Amniotic epithelial cell (primary cell): Measurements from ENCODE around the gene SVIP.

Source experiments
- DNase-seq: peaks from one replicate; pipeline ENCODE4 v3.0.0-alpha.2; 2010; ENCODE audit warnings: low read depth

SVIP gene

DNA sequence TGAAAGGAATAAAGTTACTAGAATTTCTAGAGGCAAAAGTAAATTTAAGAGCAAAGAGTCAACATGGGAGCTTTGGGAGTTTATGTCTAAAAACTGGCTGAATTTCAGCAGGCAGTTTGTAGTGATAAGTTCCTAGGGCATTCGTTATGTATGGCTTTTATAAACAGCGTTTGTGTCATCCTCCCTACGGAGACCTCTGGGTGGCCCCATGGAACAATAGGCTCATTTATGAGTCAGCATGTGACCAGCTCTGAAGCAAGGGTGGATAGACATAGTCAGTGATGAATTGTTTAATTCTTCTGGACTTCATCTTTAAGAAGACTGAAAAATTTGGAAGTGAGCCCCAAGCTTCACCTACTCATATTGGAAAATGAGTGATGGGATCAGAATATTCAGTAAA, 37.1 kb downstream of the SVIP start:
- DNase-seq, result peak; percentile 7

DNA sequence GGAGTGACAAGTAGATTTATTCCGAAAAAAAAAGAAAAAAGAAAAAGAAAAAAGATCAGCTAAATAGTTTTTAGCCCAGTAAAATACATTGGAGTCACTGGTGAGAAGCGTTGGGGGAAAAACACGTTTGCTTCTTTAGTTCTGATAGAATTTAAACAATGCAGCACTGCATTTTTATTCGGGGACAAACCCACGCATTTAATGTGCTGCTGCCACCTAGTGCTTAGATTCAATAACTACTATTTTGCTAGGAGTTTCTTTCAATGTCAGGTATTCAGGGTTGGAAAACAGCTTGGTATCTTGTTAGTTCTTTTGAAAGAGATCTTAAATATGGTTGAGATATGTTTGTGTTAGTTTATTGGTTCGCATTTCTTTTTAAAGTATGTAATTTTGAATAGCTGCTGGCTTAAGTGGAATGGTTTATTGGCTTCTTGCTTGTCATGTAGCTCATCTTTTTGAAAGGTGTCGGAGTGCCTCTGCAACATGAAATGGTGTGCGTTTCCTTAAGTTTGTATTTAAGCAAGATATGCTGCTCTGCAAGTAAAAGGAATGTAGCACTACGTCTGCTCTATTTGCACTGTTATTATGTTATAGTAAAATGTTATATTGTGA, 41.9 kb downstream of the SVIP start:
- DNase-seq, result peak; percentile 24

DNA sequence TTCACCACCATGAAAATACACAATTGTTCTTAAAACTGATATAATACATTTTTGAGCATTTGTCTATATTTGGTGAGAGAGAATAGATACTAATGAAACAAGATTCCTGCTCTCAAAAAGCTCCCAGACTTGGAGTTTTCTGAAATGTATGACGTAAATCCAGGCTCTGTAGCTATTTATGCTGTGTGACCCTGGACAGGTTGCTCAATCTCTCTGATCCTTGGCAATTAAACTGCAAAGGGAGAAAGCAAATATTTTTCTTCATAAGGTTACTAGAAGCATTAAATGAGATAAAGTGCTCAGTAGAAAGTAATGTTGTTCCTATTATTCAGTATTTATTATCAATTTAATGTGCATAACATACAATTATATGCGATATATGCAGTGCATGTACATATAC, 42.5 kb downstream of the SVIP start:
- DNase-seq, result no peak

DNA sequence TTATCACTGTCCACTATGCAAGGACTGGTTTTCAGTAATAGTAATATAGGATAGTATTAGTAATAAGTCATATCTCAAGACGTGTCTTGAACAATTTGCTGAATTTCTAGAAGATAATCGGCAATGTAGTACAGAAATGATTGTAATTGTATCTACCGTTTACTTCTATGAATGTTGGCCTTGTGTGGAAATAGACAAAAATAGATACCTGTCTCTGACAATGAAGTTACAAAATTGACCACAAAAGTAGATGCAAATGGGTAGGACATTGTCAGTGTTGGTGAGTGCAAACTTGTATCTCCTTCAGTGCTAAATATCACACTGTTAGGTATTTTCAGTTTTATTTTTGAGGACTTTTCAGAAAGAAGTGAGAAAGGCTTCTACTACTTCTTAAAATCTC, 43.1 kb downstream of the SVIP start:
- no peak for DNase-seq

DNA sequence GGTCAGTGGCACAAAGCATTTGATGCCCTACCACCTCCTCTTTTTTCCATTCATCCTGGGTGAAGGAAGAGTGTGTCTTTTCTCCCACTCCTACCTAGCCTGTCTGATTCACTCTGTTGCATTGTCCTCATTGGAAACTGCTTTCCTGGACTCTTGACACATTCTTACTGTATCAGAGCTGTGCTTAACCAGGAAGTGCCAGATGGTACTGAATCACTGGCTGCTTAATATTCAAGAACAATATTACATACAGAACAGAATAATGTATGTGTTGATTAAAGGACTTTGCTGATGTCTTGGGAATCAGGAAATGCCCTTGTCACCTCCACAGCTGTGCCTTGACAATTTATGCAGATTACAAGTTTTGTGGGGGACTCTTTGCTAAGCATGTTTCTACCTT, 44.4 kb downstream of the SVIP start:
- peak; percentile 9 for DNase-seq

DNA sequence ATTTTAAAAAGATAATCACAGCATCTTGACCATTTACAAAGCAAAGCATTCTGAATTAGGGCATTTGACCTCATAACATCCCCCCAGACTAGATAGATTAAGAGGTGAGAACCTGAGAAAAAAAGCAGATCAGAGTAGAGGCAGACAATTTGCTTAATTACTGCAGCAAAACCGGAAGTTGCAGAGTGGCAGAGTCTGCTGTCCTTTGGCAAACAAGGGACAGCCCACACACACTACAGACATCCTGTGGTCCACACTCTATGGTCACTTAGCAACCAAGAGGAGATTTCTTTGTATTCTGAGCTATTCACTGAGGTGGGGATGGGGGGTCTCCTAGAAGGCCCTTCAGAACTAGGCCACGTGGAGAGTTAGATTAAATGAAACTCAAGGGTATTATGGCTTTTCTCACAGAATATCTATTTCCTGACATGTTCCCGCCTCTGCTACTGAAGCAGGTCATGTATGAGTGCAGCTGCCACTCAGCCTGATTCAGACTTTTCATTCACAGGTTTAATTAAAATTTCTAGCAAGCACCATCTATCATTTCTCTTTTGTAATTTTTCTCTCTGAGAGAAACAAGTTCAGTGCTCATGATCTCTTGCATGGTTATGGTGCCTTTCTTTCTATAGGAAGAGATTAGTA, 48.5 kb downstream of the SVIP start:
- DNase-seq, result no peak

DNA sequence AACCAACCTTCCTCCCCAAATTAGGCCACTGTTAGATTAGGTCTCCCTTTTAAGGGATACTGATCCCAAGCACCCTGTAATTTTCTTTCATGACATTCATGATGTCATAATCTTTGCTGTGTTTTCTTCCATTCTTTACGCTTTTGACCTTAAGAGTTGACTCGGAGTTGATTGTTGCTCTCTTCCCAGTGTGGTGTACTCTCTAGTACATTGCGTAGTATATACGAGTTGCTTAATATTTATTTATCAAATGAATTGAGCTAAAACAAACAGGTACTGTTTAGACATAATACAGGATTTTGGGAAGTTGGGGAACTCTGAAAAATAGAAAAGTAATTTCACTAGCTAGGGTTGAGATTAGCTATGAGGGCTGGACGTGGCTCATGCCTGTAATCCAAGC, 49.8 kb downstream of the SVIP start:
- DNase-seq, result no peak

DNA sequence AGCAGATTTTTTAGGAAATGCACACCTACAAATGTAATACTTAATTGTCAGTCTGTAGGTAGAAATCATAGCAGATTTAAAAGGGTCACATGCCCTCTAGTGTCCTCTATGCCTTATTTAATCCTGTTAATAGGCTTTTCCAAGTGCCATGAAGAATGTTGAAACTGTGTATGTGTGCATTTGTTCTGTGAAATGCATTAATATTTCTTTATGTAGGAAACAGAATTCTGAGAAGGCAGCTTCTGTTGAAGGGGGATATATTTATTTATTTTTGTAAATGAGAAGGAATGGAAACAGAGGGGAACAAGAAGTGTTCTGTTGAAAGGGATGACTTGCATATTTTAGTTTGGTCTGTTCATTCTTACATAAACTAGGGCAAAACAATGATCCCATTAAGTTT, 51.0 kb downstream of the SVIP start:
- DNase-seq, result no peak

DNA sequence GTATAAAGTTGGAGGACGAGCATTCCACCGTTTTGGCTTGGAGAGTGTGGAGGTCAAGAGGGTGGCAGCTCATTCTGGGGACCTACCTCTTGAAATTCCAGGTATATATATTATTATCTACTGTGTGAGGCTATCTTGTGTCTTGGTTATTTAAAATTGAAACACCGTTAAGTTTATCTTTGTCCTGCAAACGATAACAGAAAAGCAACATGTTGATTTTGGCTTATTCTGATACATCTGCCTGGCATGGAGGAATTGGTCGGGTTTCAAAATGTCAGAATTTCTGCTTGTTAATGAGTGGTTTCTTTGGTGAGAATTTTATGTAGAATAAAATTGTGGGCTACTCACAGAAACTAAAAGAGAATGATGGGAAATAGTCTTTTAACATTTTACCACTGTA, 54.4 kb downstream of the SVIP start:
- DNase-seq, result no peak

DNA sequence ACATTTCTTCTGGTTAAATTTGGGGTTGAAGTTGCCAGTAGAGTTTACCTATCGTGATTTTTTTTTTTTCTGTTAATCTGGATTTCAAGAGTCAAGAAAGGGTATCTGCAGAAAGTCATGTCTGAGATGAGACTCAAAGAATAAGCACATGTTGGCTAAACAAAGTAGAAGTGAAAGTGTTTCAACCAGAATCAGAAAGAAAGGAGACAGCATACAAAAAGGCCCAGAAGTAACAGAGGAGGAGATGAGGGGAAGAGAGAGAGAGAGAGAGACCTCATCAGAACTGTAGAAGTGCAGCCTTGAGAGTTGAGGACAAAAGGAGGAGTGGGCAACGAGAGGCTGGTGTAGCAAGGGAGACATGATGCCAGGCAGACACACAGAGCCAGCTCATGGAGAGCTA, 54.9 kb downstream of the SVIP start:
- DNase-seq, result no peak

DNA sequence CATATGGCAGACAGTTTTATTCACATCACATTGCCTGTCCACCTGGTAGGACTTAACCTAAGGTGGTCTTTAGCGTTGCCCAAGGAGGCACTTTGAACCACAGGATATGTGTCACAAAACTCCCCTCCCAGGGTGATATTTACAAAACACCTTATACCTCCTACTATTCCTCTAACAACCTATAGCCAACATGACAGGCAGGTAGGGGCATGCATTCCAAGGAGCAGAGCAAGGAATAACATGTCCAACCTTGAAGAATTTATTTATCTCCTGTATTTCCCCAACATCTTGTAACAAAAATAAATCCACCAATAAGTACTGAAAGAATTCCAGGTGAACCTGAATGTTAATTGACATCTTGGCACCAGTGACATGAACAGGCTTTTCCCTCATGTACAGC, 60.5 kb downstream of the SVIP start:
- DNase-seq, result no peak
